ENCODE data around the gene RAPGEF6.

The RAPGEF6 gene

DNA sequence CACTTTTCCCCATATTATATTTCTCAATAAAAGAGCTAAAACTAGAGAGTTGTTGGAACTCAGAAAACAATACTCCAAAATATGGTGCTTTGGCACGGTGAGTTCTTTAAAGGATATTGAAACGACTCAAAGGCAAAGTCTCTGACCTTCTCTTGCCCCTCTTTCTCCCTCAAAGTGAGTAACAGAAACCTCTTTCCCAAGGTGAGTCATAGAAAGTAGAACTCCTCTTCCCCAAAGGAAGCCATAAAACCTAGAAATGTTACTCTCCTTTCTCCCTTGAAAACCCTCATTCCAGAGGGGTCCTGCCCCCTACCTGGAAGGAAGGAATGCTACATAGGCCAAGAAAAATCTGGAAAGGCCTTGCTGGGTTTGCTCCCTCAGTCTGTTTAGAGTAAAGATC is 47.5 kb downstream of the RAPGEF6 start:
- DNase-seq (ENCODE audit: low read depth), result no peak
- TF ChIP-seq CTCF (IDR thresholded peaks at IDR 0.05; ENCODE audit: low read depth, low read length, missing control alignments), result no peak

GRCh38 chr5:131581702-131582101 is 53.3 kb downstream of the RAPGEF6 start:
- no peak overlapping the region for H3K4me3 ChIP-seq (ENCODE audit: low read depth, low read length)
- no peak for DNase-seq (ENCODE audit: low read depth)
- in situ Hi-C loops (cut with HindIII; ENCODE audit: low sequenced_read_pairs), result loop anchor here (25.0 kb wide), 1 partner anchor 431 kb away; the partner anchor contains the start of gene ACSL6

More for the DNA sequence above, 47.5 kb downstream of the RAPGEF6 start:
- in situ Hi-C loops (cut with HindIII; ENCODE audit: low sequenced_read_pairs), result loop anchor here (25.0 kb wide), 1 partner anchor 425 kb away; the partner anchor contains the start of gene ACSL6
- H3K4me3 ChIP-seq (ENCODE audit: low read depth, low read length), result no peak overlapping the region

DNA sequence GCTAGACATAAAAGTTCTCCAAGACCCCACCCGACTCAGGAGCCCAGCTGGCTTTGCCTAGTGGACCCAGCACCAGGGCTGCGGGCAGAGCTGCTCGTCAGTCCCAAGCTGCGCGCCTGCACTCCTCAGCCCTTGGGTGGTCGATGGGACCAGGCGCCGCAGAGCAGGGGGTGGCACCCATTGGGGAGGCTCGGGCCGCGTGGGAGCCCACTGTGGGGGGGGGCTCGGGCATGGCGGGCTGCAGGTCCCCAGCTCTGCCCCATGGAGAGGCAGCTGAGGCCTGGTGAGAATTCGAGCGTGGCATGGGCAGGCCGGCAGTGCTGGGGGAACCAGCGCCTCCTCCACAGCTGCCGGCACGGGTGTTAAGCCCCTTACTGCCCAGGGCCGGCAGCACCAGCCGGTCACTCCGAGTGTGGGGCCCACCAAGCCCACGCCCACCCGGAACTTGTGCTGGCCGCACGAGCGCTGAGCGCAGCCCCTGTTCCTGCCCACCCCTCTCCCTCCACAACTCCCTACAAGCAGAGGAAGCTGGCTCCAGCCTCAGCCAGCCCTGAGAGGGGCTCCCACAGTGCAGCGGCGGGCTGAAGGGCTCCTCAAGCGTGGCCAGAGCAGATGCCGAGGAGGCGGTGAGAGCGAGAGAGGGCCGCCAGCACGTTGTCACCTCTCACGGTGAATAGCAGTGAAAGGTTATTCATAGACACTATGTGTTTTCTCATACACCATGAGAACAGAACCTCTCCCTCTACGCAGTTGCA is 54.9 kb downstream of the RAPGEF6 start:
- DNase-seq (ENCODE audit: low read depth), result no peak
- in situ Hi-C loops (cut with HindIII; ENCODE audit: low sequenced_read_pairs), result loop anchor here (25.0 kb wide), 1 partner anchor 432 kb away; the partner anchor contains the start of gene ACSL6
- no peak for TF ChIP-seq CTCF (IDR thresholded peaks at IDR 0.05; ENCODE audit: low read depth, low read length, missing control alignments)
- H3K4me3 ChIP-seq (ENCODE audit: low read depth, low read length), result no peak overlapping the region

More at GRCh38 chr5:131581702-131582101, 53.3 kb downstream of the RAPGEF6 start:
- TF ChIP-seq CTCF (IDR thresholded peaks at IDR 0.05; ENCODE audit: low read depth, low read length, missing control alignments), result no peak

- H3K4me3 ChIP-seq (ENCODE audit: low read depth, low read length), result no peak overlapping the region
- in situ Hi-C loops (cut with HindIII; ENCODE audit: low sequenced_read_pairs), result loop anchor here (25.0 kb wide), 1 partner anchor 437 kb away; the partner anchor contains the start of gene ACSL6
- no peak for TF ChIP-seq CTCF (IDR thresholded peaks at IDR 0.05; ENCODE audit: low read depth, low read length, missing control alignments)
- no peak for DNase-seq (ENCODE audit: low read depth)
Observed at GRCh38 chr5:131575660-131576227, 59.3 kb downstream of the RAPGEF6 start.

GRCh38 chr5:131571669-131572168 is 63.3 kb downstream of the RAPGEF6 start:
- no peak for TF ChIP-seq CTCF (IDR thresholded peaks at IDR 0.05; ENCODE audit: low read depth, low read length, missing control alignments)
- in situ Hi-C loops (cut with HindIII; ENCODE audit: low sequenced_read_pairs), result no loop called here
- no peak overlapping the region for H3K4me3 ChIP-seq (ENCODE audit: low read depth, low read length)
- no peak for DNase-seq (ENCODE audit: low read depth)

GRCh38 chr5:131570757-131571156 is 64.3 kb downstream of the RAPGEF6 start:
- in situ Hi-C loops (cut with HindIII; ENCODE audit: low sequenced_read_pairs), result no loop called here

More at GRCh38 chr5:131570757-131571156, 64.3 kb downstream of the RAPGEF6 start:
- H3K4me3 ChIP-seq (ENCODE audit: low read depth, low read length), result no peak overlapping the region
- no peak for DNase-seq (ENCODE audit: low read depth)
- TF ChIP-seq CTCF (IDR thresholded peaks at IDR 0.05; ENCODE audit: low read depth, low read length, missing control alignments), result no peak
